SJSA1 (cell line): ENCODE results near the gene CASP2. TPM values are rescaled to one million over a fixed set of nuclear protein-coding genes. Genes with fewer than 3 reads are reported as not detected.
"Not testable (repeated sequence)": the region's sequence is repeated elsewhere in the genome, so short reads cannot be mapped to it uniquely, and the experiment has no call there.

ENCODE experiments used
- DNase-seq, 2 experiments: peaks; one replicate each; pipeline ENCODE4 v3.0.0-alpha.2; 2015 to 2020; ENCODE audit warnings: low spot score in 2 of 2, low read depth in 1 of 2
- H3K27ac ChIP-seq: fragments of 250-450 bp; sonication (Bioruptor Pico); 2 replicates; pipeline ENCODE4 v1.5.1; 2020; ENCODE audit warnings: mild to moderate bottlenecking, moderate library complexity
- H3K27me3 ChIP-seq: fragments of 250-450 bp; sonication (Bioruptor Pico); replicated peaks from 2 replicates; pipeline ENCODE4 v1.5.1; 2020; ENCODE audit warnings: mild to moderate bottlenecking, moderate library complexity
- H3K36me3 ChIP-seq: fragments of 250-450 bp; sonication (Bioruptor Pico); 2 replicates; pipeline ENCODE4 v1.5.1; 2020; ENCODE audit warnings: mild to moderate bottlenecking
- H3K4me1 ChIP-seq: fragments of 250-450 bp; sonication (Bioruptor Pico); replicated peaks from 2 replicates; pipeline ENCODE4 v1.6.1; 2021; ENCODE audit warnings: mild to moderate bottlenecking
- H3K4me3 ChIP-seq: fragments of 250-450 bp; sonication (Bioruptor Pico); 2 replicates; pipeline ENCODE4 v1.5.1; 2020; ENCODE audit warnings: mild to moderate bottlenecking
- H3K9me3 ChIP-seq: fragments of 250-450 bp; sonication (Bioruptor Pico); replicated peaks from 2 replicates; pipeline ENCODE4 v1.5.1; 2020; ENCODE audit warnings: mild to moderate bottlenecking
- total RNA-seq: library from RNA; depleted of rRNA; stranded (reverse); fragments of >200 nt; shearing (Covaris generic); gene quantifications from 2 replicates; pipeline ENCODE4 v1.2.3, GENCODE V29; 2014

Gene CASP2
- total RNA-seq, 1 experiment from 2014 or later, result 20.5 TPM

GRCh38 chr7:143289888-143290287 lies 1.7 kb downstream of the CASP2 start:
- H3K27ac ChIP-seq, DNase-seq, H3K9me3 ChIP-seq, H3K27me3 ChIP-seq: not testable (repeated sequence)
- Histone ChIP-seq H3K36me3 (peaks cover 51% of the 10 kb centered on the region), H3K4me1 (peaks cover 17% of the 10 kb centered on the region), H3K4me3 (peak overlapping the region; percentile 85; the same call in 1 of the 2 replicates)

GRCh38 chr7:143290293-143290692 lies 2.1 kb downstream of the CASP2 start:
- no peak overlapping the region for H3K4me3 ChIP-seq

GRCh38 chr7:143292876-143293275 lies 4.7 kb downstream of the CASP2 start:
- peaks cover 81% of the 10 kb centered on the region for H3K36me3 ChIP-seq

More at GRCh38 chr7:143290293-143290692, 2.1 kb downstream of the CASP2 start:
- H3K27me3 ChIP-seq, result no peaks in the 10 kb centered on the region
- H3K9me3 ChIP-seq, result peaks cover 2% of the 10 kb centered on the region; the same call in 1 of the 2 replicates
- H3K27ac ChIP-seq, result no peak overlapping the region
- peaks cover 17% of the 10 kb centered on the region for H3K4me1 ChIP-seq
- peaks cover 55% of the 10 kb centered on the region for H3K36me3 ChIP-seq
- DNase-seq, result no peak

GRCh38 chr7:143295870-143296269 lies 7.7 kb downstream of the CASP2 start:
- no peak overlapping the region for H3K4me3 ChIP-seq
- no peak overlapping the region for H3K27ac ChIP-seq
- H3K4me1 ChIP-seq, result 0 out of 2 replicates have a peak, but pooled peaks cover 3% of the 10 kb centered on the region
- H3K36me3 ChIP-seq, result peaks cover 92% of the 10 kb centered on the region
- no peaks in the 10 kb centered on the region for H3K27me3 ChIP-seq
- no peak for DNase-seq
- no peaks in the 10 kb centered on the region for H3K9me3 ChIP-seq

More at GRCh38 chr7:143292876-143293275, 4.7 kb downstream of the CASP2 start:
- Histone ChIP-seq H3K9me3 (no peaks in the 10 kb centered on the region), H3K27ac (no peak overlapping the region), H3K4me3 (no peak overlapping the region), H3K27me3 (no peaks in the 10 kb centered on the region), H3K4me1 (peaks cover 17% of the 10 kb centered on the region)
- no peak for DNase-seq

GRCh38 chr7:143296686-143297085 lies 8.5 kb downstream of the CASP2 start:
- Histone ChIP-seq H3K36me3 (peaks cover 94% of the 10 kb centered on the region), H3K9me3 (no peaks in the 10 kb centered on the region), H3K4me3 (no peak overlapping the region), H3K27me3 (no peaks in the 10 kb centered on the region), H3K27ac (no peak overlapping the region), H3K4me1 (0 out of 2 replicates have a peak, but pooled peaks cover 3% of the 10 kb centered on the region)
- no peak for DNase-seq

- Histone ChIP-seq H3K4me3 (no peak overlapping the region), H3K27ac (no peak overlapping the region), H3K4me1 (0 out of 2 replicates have a peak, but pooled peaks cover 3% of the 10 kb centered on the region), H3K36me3 (peaks cover 94% of the 10 kb centered on the region), H3K9me3 (no peaks in the 10 kb centered on the region), H3K27me3 (no peaks in the 10 kb centered on the region)
- no peak for DNase-seq
Observed at GRCh38 chr7:143299346-143299745, 11.2 kb downstream of the CASP2 start.

GRCh38 chr7:143299840-143300239 lies 11.7 kb downstream of the CASP2 start:
- no peak overlapping the region for H3K4me3 ChIP-seq
- no peaks in the 10 kb centered on the region for H3K9me3 ChIP-seq
- H3K27me3 ChIP-seq, result no peaks in the 10 kb centered on the region
- 0 out of 2 replicates have a peak, but pooled peaks cover 3% of the 10 kb centered on the region for H3K4me1 ChIP-seq
- no peak for DNase-seq
- no peak overlapping the region for H3K27ac ChIP-seq
- H3K36me3 ChIP-seq, result peaks cover 94% of the 10 kb centered on the region

- no peaks in the 10 kb centered on the region for H3K9me3 ChIP-seq
- peaks cover 91% of the 10 kb centered on the region for H3K36me3 ChIP-seq
- DNase-seq, result no peak
Observed at GRCh38 chr7:143300959-143301935, 13.1 kb downstream of the CASP2 start.

GRCh38 chr7:143303733-143304132 lies 15.6 kb downstream of the CASP2 start:
- Histone ChIP-seq H3K4me1 (no peaks in the 10 kb centered on the region), H3K36me3 (peaks cover 90% of the 10 kb centered on the region), H3K9me3 (no peaks in the 10 kb centered on the region), H3K27me3 (no peaks in the 10 kb centered on the region), H3K27ac (no peak overlapping the region), H3K4me3 (no peak overlapping the region)
- DNase-seq, result no peak

More at GRCh38 chr7:143300959-143301935, 13.1 kb downstream of the CASP2 start:
- H3K27ac ChIP-seq, result no peak overlapping the region
- no peak overlapping the region for H3K4me3 ChIP-seq
- no peaks in the 10 kb centered on the region for H3K27me3 ChIP-seq
- no peaks in the 10 kb centered on the region for H3K4me1 ChIP-seq

- DNase-seq, result no peak
- H3K27me3 ChIP-seq, result no peaks in the 10 kb centered on the region
- H3K27ac ChIP-seq, result no peak overlapping the region
- H3K36me3 ChIP-seq, result peaks cover 84% of the 10 kb centered on the region
- no peaks in the 10 kb centered on the region for H3K4me1 ChIP-seq
- no peak overlapping the region for H3K4me3 ChIP-seq
- H3K9me3 ChIP-seq, result no peaks in the 10 kb centered on the region
Observed at GRCh38 chr7:143304938-143305337, 16.8 kb downstream of the CASP2 start.

GRCh38 chr7:143305423-143306070 lies 17.4 kb downstream of the CASP2 start:
- Histone ChIP-seq H3K27ac (no peak overlapping the region), H3K36me3 (peaks cover 78% of the 10 kb centered on the region), H3K4me1 (no peaks in the 10 kb centered on the region), H3K27me3 (no peaks in the 10 kb centered on the region), H3K4me3 (no peak overlapping the region), H3K9me3 (no peaks in the 10 kb centered on the region)
- no peak for DNase-seq

GRCh38 chr7:143308632-143309031 lies 20.5 kb downstream of the CASP2 start:
- H3K4me3 ChIP-seq, result no peak overlapping the region
- no peaks in the 10 kb centered on the region for H3K4me1 ChIP-seq
- H3K36me3 ChIP-seq, result peaks cover 50% of the 10 kb centered on the region
- DNase-seq, result no peak
- no peak overlapping the region for H3K27ac ChIP-seq
- no peaks in the 10 kb centered on the region for H3K27me3 ChIP-seq
- no peaks in the 10 kb centered on the region for H3K9me3 ChIP-seq

GRCh38 chr7:143314127-143314526 lies 26.0 kb downstream of the CASP2 start:
- H3K9me3 ChIP-seq, result no peaks in the 10 kb centered on the region
- H3K4me3 ChIP-seq, result no peak overlapping the region
- no peaks in the 10 kb centered on the region for H3K27me3 ChIP-seq
- H3K36me3 ChIP-seq, result no peaks in the 10 kb centered on the region
- no peaks in the 10 kb centered on the region for H3K4me1 ChIP-seq
- no peak for DNase-seq
- no peak overlapping the region for H3K27ac ChIP-seq

- no peak within 1 kb of the TSS for H3K4me3 ChIP-seq
- no peak within 1 kb of the TSS for H3K27ac ChIP-seq
- no peaks in the 10 kb centered on the region for H3K9me3 ChIP-seq
- no peaks in the 10 kb centered on the region for H3K4me1 ChIP-seq
- H3K36me3 ChIP-seq, result no peaks in the 10 kb centered on the region
- DNase-seq, result no peak
- H3K27me3 ChIP-seq, result no peaks in the 10 kb centered on the region
Observed at GRCh38 chr7:143315776-143316175, 27.6 kb downstream of the CASP2 start, which contains the start of gene CLCN1. TSS of gene CLCN1 (plus strand) at chr7:143316111. CDS start at chr7:143316213, 102 bp downstream.
